Kidney (tissue), 14 donors: Measurements from ENCODE around the gene PTPA. TPM values are rescaled to one million over a fixed set of nuclear protein-coding genes. Genes with fewer than 3 reads are reported as not detected.

ENCODE experiments used
- DNase-seq, 5 donors: peaks; one replicate each; pipeline ENCODE4 v3.0.0-alpha.2; 2013 to 2020
- FAIRE-seq: peaks from 2 replicates; lab custom pipeline; 2012; peaks lifted over from hg19 to GRCh38; lab: Jason Lieb, UNC
- H3K27ac ChIP-seq, 2 donors: one replicate each; pipeline ENCODE4 v1.7.0; 2013; ENCODE audit warnings: low read depth in 2 of 2, low read length in 2 of 2, inconsistent platforms in 1 of 2
- H3K27me3 ChIP-seq: one replicate; pipeline ENCODE4 v1.7.1; 2013; ENCODE audit warnings: low read length, inconsistent platforms; ENCODE audit not compliant: control insufficient read depth, insufficient read depth
- H3K36me3 ChIP-seq, 3 donors: one replicate each; pipeline versions ENCODE4 v1.7.0 to v1.7.1; 2013; ENCODE audit warnings: low read length in 3 of 3, control low read depth in 1 of 3, inconsistent platforms in 1 of 3; ENCODE audit not compliant: insufficient read depth in 3 of 3, control insufficient read depth in 2 of 3
- H3K4me1 ChIP-seq, 3 donors: one replicate each; pipeline versions ENCODE4 v1.7.0 to v1.7.1; 2013; ENCODE audit warnings: low read length in 3 of 3, inconsistent platforms in 1 of 3, low read depth in 1 of 3; ENCODE audit not compliant: control insufficient read depth in 2 of 3, insufficient read depth in 2 of 3
- H3K4me3 ChIP-seq, 3 donors: one replicate each; pipeline versions ENCODE4 v1.7.0 to v1.8.1; 2013; ENCODE audit warnings: low read length in 3 of 3, control low read depth in 1 of 3, inconsistent platforms in 1 of 3
- H3K9ac ChIP-seq, 3 donors: one replicate each; pipeline versions ENCODE4 v1.7.0 to v1.7.1; 2013; ENCODE audit warnings: low read length in 3 of 3, control low read depth in 1 of 3, inconsistent platforms in 1 of 3
- H3K9me3 ChIP-seq, 3 donors: one replicate each; pipeline versions ENCODE4 v1.7.0 to v1.7.1; 2013; ENCODE audit warnings: low read length in 3 of 3, control low read depth in 1 of 3, inconsistent platforms in 1 of 3; ENCODE audit not compliant: control insufficient read depth in 2 of 3, insufficient read depth in 1 of 3
- CTCF ChIP-seq: IDR thresholded peaks from 3 replicates; pipeline ENCODE4 v1.5.1; 2012; ENCODE audit warnings: mild to moderate bottlenecking, moderate library complexity, borderline replicate concordance; ENCODE audit not compliant: insufficient read depth; ENCODE audit errors: extremely low read depth
- intact Hi-C: fragments of 100-400 bp; cut with DNase I; formaldehyde crosslinking; loops from one replicate; pipeline ENCODE4 v1.11.1; 2022
- polyA plus RNA-seq: library from polyadenylated mRNA; stranded (reverse); fragments of 350-450 nt; fragmentation: Illumina TruSeq; extraction: RNeasy Lipid Tissue Mini Kit (QIAGEN cat#74804); gene quantifications from one replicate; pipeline ENCODE4 v1.2.3, GENCODE V29; 2014; ENCODE audit warnings: low read depth, low replicate concordance; ENCODE audit not compliant: insufficient read depth
- total RNA-seq: library from RNA; stranded (reverse); fragmentation: NEBNext Ultra II Directional; extraction: Animal tissue kit (Norgen Biotek cat#: 25700); gene quantifications from one replicate; pipeline ENCODE4 v1.2.1, GENCODE V29; 2021
- donor health status: control.
- donor health status: control.
- donor health status: control.
- donor health status: control.
- donor health status: control.
- donor health status: DM: yes; HTN: yes; CAD: no.
- donor health status: Normal renal cell carcinoma (clear cell type).

The PTPA gene
- total and polyA plus RNA-seq, 2 donors from 2014 or later: 161 to 164 TPM

GRCh38 chr9:129131300-129132145, 20.3 kb downstream of the PTPA start:
- peak; percentile 76 to 92 (median 81) for DNase-seq
- no peaks in the 10 kb centered on the region for H3K9me3 ChIP-seq
- H3K4me3 ChIP-seq: no peak overlapping the region
- peaks cover 4 to 36% (median 17%) of the 10 kb centered on the region in 3 donors for H3K36me3 ChIP-seq
- TF ChIP-seq CTCF: peak; percentile 99
- no peaks in the 10 kb centered on the region for H3K27me3 ChIP-seq
- intact Hi-C loops: no loop called here
- H3K27ac ChIP-seq: no peak overlapping the region
- H3K9ac ChIP-seq: no peak overlapping the region
- no peak for FAIRE-seq
- peaks cover 0 to 6% (median 0%) of the 10 kb centered on the region in 3 donors for H3K4me1 ChIP-seq

- TF ChIP-seq CTCF: no peak
- intact Hi-C loops: no loop called here
- H3K27ac ChIP-seq: no peak overlapping the region
- DNase-seq (peak in 2 of 5 donors; percentile 33 to 45), FAIRE-seq (no peak)
- peaks cover 4 to 36% (median 8%) of the 10 kb centered on the region in 3 donors for H3K36me3 ChIP-seq
- no peaks in the 10 kb centered on the region for H3K27me3 ChIP-seq
- H3K4me1 ChIP-seq: peaks cover 0 to 10% (median 8%) of the 10 kb centered on the region in 3 donors
- no peaks in the 10 kb centered on the region for H3K9me3 ChIP-seq
- H3K9ac ChIP-seq: no peak overlapping the region
- H3K4me3 ChIP-seq: no peak overlapping the region
Measured at GRCh38 chr9:129133082-129133481, 21.9 kb downstream of the PTPA start.

- peaks cover 4 to 30% (median 8%) of the 10 kb centered on the region in 3 donors for H3K36me3 ChIP-seq
- TF ChIP-seq CTCF: no peak
- H3K9me3 ChIP-seq: no peaks in the 10 kb centered on the region
- H3K27me3 ChIP-seq: no peaks in the 10 kb centered on the region
- intact Hi-C loops: loop anchor here (5.0 kb wide), 1 partner anchor 482 kb away; no protein-coding TSS in a partner anchor
- no peak for FAIRE-seq
- no peak overlapping the region for H3K27ac ChIP-seq
- no peak overlapping the region for H3K4me3 ChIP-seq
- H3K9ac ChIP-seq: no peak overlapping the region
- DNase-seq: peak in 2 of 5 donors; percentile 32 to 53
- H3K4me1 ChIP-seq: peaks cover 0 to 34% (median 28%) of the 10 kb centered on the region in 3 donors
Measured at GRCh38 chr9:129135476-129135875, 24.3 kb downstream of the PTPA start.
